ENCODE measurements around the gene COL16A1. TPM values are rescaled to one million over a fixed set of nuclear protein-coding genes. Genes with fewer than 3 reads are reported as not detected.

The COL16A1 gene
- total RNA-seq, 4 donors from 2014 or later: 14.3 to 135 (median 40.1) TPM

- H3K36me3 ChIP-seq: no peaks in the 10 kb centered on the region
- H3K4me3 ChIP-seq: no peak overlapping the region
- H3K27me3 ChIP-seq: no peaks in the 10 kb centered on the region
- H3K27ac ChIP-seq: no peak overlapping the region
- 88% methylated on average over 6 of the region's 6 CpGs; no CpG with 5 or more reads in 1 of the 2 donors for WGBS, 2 donors (ENCODE audit: low coverage in 1 of 2)
- intact Hi-C loops (cut with DNase I; ENCODE audit: low total_unique reads): no loop called here
- no peaks in the 10 kb centered on the region for H3K9me3 ChIP-seq
- TF ChIP-seq POLR2A (IDR thresholded peaks at IDR 0.05): no peak
- no peak for TF ChIP-seq EP300 (IDR thresholded peaks at IDR 0.05; ENCODE audit: low read depth)
- TF ChIP-seq POLR2AphosphoS5 (IDR thresholded peaks at IDR 0.05): no peak
- TF ChIP-seq CTCF (IDR thresholded peaks at IDR 0.05): no peak
- in situ Hi-C loops (cut with MboI; ENCODE audit: low pct_ligation_motif_present in 1 of 4, low pct_unique_long_range_greater_than_20kb in 1 of 4, low sequenced_read_pairs in 3 of 4): no loop called here
- no peak for DNase-seq
- H3K4me1 ChIP-seq: peaks cover 0 to 14% (median 8%) of the 10 kb centered on the region in 4 donors
These were observed 14.0 kb downstream of the COL16A1 start for GRCh38 chr1:31689854-31690253.

GRCh38 chr1:31689379-31689778 is 14.4 kb downstream of the COL16A1 start:
- intact Hi-C loops (cut with DNase I; ENCODE audit: low total_unique reads) (no loop called here), in situ Hi-C loops (cut with MboI; ENCODE audit: low pct_ligation_motif_present in 1 of 4, low pct_unique_long_range_greater_than_20kb in 1 of 4, low sequenced_read_pairs in 3 of 4) (no loop called here)
- TF ChIP-seq POLR2A (IDR thresholded peaks at IDR 0.05) (no peak), POLR2AphosphoS5 (IDR thresholded peaks at IDR 0.05) (no peak)
- Histone ChIP-seq H3K4me1 (peaks cover 0 to 14% (median 8%) of the 10 kb centered on the region in 4 donors), H3K36me3 (no peaks in the 10 kb centered on the region), H3K27me3 (no peaks in the 10 kb centered on the region), H3K9me3 (no peaks in the 10 kb centered on the region), H3K27ac (no peak overlapping the region), H3K4me3 (no peak overlapping the region)
- WGBS, 2 donors (ENCODE audit: low coverage in 1 of 2): 76% methylated on average over 2 of the region's 2 CpGs; no CpG with 5 or more reads in 1 of the 2 donors
- DNase-seq: no peak

GRCh38 chr1:31688233-31688918 is 15.4 kb downstream of the COL16A1 start:
- intact Hi-C loops (cut with DNase I; ENCODE audit: low total_unique reads): no loop called here
- H3K36me3 ChIP-seq: no peaks in the 10 kb centered on the region

GRCh38 chr1:31687601-31688000 is 16.2 kb downstream of the COL16A1 start:
- 65 to 66% methylated on average over 5 to 8 of the region's 8 CpGs for WGBS, 2 donors (ENCODE audit: low coverage in 1 of 2)
- H3K27me3 ChIP-seq: no peaks in the 10 kb centered on the region
- H3K36me3 ChIP-seq: no peaks in the 10 kb centered on the region
- TF ChIP-seq POLR2A (IDR thresholded peaks at IDR 0.05) (no peak), EP300 (IDR thresholded peaks at IDR 0.05; ENCODE audit: low read depth) (no peak), POLR2AphosphoS5 (IDR thresholded peaks at IDR 0.05) (no peak), CTCF (IDR thresholded peaks at IDR 0.05) (no peak)
- no peaks in the 10 kb centered on the region for H3K9me3 ChIP-seq
- peak overlapping the region in 3 of 4 donors; percentile 49 to 77 (median 50) for H3K27ac ChIP-seq
- intact Hi-C loops (cut with DNase I; ENCODE audit: low total_unique reads) (no loop called here), in situ Hi-C loops (cut with MboI; ENCODE audit: low pct_ligation_motif_present in 1 of 4, low pct_unique_long_range_greater_than_20kb in 1 of 4, low sequenced_read_pairs in 3 of 4) (no loop called here)
- DNase-seq: no peak
- peaks cover 0 to 14% (median 8%) of the 10 kb centered on the region in 4 donors for H3K4me1 ChIP-seq
- H3K4me3 ChIP-seq: no peak overlapping the region

More at GRCh38 chr1:31688233-31688918, 15.4 kb downstream of the COL16A1 start:
- in situ Hi-C loops (cut with MboI; ENCODE audit: low pct_ligation_motif_present in 1 of 4, low pct_unique_long_range_greater_than_20kb in 1 of 4, low sequenced_read_pairs in 3 of 4): no loop called here
- H3K27ac ChIP-seq: peak overlapping the region; percentile 48 to 77 (median 52)
- no peaks in the 10 kb centered on the region for H3K9me3 ChIP-seq
- peaks cover 0 to 14% (median 8%) of the 10 kb centered on the region in 4 donors for H3K4me1 ChIP-seq
- TF ChIP-seq POLR2AphosphoS5 (IDR thresholded peaks at IDR 0.05) (no peak), CTCF (IDR thresholded peaks at IDR 0.05) (no peak)
- H3K4me3 ChIP-seq: no peak overlapping the region
- no peak for DNase-seq
- WGBS, 2 donors (ENCODE audit: low coverage in 1 of 2): 33 to 39% methylated on average over 6 to 8 of the region's 8 CpGs
- no peaks in the 10 kb centered on the region for H3K27me3 ChIP-seq

Measured in transverse colon (tissue), 4 donors.